T47D (cell line): ENCODE results near the gene GNG12.

ENCODE experiments used
- DNase-seq, 2 experiments: peaks; one replicate each; pipeline versions ENCODE4 v3.0.0 to v3.0.0-alpha.2; 2011 to 2012; ENCODE audit warnings: low read depth in 1 of 2, low spot score in 1 of 2
- JUND ChIP-seq: IDR thresholded peaks from 2 replicates; pipeline ENCODE4 v1.6.1; 2012; ENCODE audit warnings: low read depth
- in situ Hi-C: cut with HindIII; loops from 2 replicates; pipeline ENCODE4 v1.10.0; 2016; ENCODE audit warnings: low sequenced_read_pairs, low pct_unique_long_range_greater_than_20kb

The GNG12 gene

DNA sequence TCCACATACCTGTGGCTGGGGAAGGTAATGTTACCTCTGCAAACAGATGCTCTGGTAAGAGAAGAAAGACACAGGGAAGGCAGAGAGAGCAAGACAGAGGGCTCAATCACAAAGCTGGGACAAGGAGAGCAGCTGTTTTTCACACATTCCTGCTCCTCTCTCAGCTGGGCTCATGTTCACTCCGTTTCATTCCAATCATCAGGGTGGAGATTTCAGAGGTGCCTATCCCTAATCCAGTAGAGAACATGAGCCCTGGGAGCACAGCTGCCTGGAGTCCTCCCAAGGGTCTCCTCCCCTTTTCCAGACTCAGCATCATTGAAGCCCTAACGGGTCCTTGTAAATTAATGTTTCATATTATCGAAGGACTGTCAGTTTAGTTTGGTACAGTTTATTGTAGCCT is 128.9 kb downstream of the GNG12 start:
- TF ChIP-seq JUND, result no peak
- no peak for DNase-seq

DNA sequence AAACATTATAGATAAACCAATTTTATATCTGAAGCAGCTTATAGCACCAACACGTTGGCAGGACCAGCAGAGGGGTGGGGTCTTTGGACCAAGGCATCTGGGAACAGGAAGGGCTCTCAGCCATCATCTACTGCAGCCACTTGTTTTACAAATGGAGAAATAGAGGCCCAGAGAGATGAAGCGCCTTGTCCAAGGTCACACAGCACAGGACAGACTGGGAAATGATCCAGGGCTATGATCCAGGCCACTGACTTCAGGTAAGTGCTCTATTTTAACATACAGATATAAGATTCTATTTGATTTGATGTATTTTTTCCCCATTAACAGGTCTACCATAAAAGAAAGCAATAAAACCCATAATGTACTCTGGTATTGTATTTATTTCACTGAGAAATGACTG is 131.4 kb downstream of the GNG12 start:
- in situ Hi-C loops, result no loop called here
- no peak for DNase-seq
- no peak for TF ChIP-seq JUND

More for the DNA sequence above, 128.9 kb downstream of the GNG12 start:
- in situ Hi-C loops, result no loop called here

DNA sequence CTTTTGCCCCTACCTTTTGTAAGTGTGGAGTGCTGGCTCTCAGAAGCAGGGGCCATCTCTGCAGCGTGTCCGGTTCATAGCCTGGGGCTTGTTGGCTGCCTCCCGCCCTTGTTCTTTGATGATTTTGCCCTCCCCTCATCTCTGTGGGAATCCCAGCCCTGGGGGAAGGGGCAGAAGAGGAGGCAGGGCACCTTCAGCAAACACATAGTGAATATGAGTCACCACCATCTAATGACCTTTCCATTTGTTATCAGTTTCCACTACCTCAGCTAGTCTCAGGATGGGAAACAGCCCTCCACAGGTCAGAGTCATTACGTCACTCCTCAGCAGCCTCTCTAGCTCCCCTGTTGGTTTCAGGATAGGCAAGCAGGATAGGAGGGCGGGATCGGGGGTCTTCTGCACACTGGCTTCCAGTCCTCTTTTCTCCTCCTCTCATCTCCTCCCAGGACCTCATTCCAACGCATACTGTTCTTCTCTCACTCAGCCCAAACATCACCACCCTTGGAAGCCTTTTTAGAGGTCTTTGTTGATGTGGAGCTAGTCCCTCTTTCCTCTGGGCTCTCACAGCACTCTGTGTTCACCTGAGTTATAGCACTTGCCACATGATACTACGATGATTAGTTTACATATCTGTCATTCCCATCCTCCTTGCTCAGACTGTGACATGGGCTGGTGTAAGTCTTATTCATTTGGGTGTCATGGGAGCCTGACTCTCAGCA is 132.4 kb downstream of the GNG12 start:
- no peak for DNase-seq
- in situ Hi-C loops, result no loop called here
- no peak for TF ChIP-seq JUND

DNA sequence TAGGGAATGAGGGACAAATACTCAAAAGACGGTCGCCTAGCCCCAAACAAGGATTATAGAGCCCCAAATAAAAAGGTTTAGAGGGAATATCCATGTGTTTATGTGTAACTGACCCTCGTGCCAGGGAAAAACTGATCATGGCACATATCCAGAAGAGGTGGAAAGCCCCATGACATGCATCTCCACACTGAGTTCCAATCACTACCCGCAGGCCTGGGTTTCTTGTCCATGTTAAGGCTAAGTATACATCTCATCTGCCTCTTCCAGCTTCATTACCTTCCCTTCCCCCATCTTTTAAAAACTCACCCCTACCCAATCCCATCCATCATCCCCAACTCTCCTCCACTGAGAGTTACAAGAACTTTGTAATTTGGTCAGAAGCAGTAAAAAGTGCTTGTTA is 133.0 kb downstream of the GNG12 start:
- TF ChIP-seq JUND, result no peak
- in situ Hi-C loops, result no loop called here
- no peak for DNase-seq

DNA sequence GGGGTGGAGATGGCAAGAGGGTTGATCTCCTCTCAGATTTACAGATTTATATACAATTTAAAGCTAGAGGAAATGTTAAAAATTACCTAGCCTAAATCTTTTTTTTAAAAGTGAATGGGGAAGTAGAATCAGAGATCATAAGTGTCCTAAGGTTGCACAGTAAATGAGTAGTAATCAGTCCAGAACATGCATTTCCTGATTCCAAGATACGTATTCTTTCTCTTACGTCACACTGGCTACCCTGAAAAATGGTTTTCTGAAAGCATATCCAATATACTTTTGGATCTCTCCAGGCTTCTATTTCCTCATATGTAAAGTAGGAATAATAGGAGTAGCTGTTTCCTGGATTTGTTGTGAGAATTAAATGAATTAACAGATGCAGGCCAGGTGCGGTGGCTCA is 136.6 kb downstream of the GNG12 start:
- in situ Hi-C loops, result no loop called here

DNA sequence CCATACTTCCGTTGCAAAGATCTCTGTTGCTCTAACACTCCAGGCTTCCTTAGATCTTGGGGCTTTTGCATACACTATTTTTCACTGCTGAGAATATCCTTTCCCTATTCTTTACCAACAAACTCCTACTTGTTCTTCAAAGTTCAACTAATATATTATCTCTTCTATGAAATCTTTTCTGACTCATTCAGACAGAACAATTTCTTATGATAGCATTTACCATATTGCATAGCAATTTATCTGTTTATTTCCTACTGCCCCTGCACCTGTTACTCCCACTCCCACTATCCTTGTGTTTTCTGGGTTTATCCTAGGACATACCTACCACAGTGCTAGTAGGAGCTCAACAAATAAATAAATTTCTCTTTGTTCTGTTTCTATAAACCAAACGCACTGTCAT is 137.3 kb downstream of the GNG12 start:
- in situ Hi-C loops, result no loop called here
- no peak for DNase-seq
- TF ChIP-seq JUND, result no peak

More for the DNA sequence above, 136.6 kb downstream of the GNG12 start:
- no peak for DNase-seq
- TF ChIP-seq JUND, result no peak

DNA sequence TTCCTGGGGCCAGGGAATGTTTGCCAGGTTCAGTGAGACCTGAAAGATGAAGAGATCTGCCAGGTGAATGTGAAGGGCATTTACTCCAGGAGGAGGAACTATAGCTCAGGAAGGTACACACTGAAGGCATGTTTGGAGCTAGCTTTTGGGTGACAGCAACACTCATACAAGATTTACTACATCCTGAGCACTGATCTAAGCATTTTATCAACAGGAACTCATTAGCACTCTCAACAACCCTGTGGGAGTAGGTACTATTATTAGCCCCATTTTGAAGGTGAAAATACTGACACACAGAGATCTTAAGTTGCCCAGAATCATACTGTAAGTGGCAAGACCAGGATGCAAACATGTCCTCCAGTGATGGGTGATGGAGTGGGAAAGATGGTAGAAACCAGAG is 141.6 kb downstream of the GNG12 start:
- in situ Hi-C loops, result no loop called here
- no peak for TF ChIP-seq JUND
- no peak for DNase-seq

DNA sequence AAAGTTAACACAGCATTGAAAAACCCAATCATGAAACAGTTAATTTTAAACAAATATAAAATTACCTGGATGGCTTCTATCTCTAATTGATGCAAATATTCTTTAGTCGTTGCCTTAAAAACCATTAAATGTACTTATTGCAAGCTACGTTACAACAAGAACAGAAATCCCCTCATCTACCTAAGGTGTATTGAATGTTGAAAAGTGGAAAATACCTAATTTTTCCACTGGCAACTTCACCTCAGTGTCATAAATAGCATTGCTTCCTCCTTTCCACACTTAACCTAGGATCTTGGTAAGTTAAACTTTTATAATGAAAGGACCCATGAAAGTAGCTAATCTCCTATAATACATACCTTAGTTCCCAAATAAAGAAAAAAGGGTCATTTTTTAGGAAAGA is 142.9 kb downstream of the GNG12 start:
- TF ChIP-seq JUND, result no peak
- in situ Hi-C loops, result no loop called here
- no peak for DNase-seq

DNA sequence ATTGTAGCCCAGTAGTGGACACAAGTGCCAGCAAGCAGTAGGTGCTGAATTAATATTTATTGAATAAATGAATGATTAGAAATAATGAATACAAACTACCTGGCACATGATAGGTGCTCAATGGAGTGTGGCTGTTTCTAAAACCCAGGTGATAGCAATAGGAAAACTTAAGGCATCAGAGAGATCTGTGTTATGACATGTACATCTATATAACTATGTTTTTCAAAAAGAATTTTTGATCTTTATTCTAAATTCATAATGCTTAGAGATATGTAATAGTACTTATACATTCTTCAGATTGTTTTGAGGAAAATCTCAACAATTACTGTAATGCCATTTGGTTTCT is 143.3 kb downstream of the GNG12 start:
- in situ Hi-C loops, result no loop called here
- no peak for TF ChIP-seq JUND
- no peak for DNase-seq

DNA sequence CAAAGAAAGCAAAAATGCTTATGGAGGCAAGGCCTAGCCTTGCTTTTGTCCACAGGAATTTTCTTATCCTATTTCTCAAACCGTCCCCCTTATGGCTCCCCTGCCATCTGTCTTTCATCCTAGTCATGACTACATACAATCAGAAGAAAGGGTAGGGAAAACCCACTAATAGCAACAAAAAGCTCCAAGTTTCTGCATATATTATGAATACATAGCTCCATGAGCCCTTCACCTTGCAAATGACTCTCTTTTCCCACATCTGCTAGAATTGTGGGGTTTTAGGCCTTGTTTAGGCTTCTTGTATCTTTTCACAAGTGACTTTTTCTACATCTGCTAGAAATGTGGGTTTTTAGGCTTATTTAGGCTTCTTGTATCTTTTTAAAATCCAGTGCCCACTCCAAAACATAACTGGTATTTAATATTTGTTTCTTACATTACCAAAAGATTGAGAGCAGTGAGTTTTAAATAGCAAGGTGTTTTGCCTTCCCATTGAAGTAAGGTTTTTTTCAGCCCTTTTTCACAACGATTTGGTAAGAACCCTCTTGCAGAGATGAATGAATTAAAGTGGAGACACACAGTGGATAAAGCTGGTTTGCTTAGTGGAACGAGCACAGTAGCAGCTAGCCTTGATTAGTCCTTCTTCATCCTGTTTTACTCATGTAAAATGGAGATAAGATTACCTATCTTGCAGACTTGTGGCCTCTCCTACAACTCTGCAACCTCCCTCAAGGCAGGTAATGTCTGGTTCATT is 143.8 kb downstream of the GNG12 start:
- no peak for DNase-seq
- no peak for TF ChIP-seq JUND
- in situ Hi-C loops, result no loop called here

DNA sequence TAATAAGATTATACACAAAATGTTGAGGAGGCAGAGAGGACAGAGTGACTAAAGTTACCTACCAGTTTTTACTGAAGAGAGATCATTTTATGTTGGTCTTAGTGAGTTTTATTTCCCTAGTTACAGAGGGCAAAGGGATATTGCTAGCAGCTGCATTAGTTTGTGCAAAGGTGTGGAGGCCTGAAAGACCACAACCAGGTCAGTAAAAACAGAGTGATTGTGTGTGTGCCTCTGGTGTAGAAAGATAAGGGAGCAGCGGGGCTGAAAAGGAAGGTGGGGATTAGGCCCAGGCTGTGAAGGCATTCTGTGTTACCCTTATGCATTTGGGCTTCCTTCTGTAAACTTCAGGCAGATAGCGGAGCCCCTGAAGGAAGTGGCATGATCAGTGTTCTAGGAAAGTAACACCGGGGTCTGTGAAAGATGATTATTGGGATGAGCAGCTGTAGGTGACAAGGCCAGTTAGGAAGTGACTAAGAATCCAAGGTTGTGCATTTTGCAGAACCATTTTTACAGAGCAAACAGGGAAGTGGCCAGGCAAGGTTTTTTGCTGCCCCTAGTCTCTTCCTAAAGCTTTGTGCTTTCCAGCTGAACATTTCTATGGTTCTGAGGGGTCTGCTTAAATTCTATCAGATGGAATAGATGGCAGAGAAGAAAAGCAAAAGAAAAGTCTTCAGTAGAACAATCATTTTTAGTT is 144.6 kb downstream of the GNG12 start:
- DNase-seq, result no peak
- no peak for TF ChIP-seq JUND
- in situ Hi-C loops, result no loop called here

DNA sequence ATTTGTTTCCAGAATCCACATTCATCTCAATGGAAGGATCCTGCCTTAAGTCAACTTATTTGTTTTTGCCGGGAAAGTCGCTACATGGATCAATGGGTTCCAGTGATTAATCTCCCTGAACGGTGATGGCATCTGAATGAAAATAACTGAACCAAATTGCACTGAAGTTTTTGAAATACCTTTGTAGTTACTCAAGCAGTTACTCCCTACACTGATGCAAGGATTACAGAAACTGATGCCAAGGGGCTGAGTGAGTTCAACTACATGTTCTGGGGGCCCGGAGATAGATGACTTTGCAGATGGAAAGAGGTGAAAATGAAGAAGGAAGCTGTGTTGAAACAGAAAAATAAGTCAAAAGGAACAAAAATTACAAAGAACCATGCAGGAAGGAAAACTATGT is 145.6 kb downstream of the GNG12 start:
- in situ Hi-C loops, result no loop called here

DNA sequence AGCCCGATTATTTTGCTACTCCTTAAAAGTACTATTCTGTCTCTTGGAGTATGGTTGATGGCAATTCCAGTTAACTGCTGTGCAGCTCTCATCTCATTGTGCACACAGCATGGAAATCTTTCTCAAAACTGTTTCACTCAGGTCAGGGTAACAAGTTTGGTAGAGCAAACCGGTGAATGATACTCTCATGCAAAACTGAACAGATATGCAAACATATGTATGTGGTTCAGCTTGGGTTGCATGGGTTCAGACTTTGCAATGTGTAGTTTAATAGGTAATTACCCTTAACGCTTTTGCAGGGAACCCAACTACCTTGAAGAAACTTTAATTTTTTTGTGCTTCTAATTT is 146.1 kb downstream of the GNG12 start:
- in situ Hi-C loops, result no loop called here
- no peak for TF ChIP-seq JUND
- no peak for DNase-seq

More for the DNA sequence above, 145.6 kb downstream of the GNG12 start:
- no peak for TF ChIP-seq JUND
- no peak for DNase-seq
